CD4-positive, alpha-beta T cell treated with Interferon gamma for 1 hour (primary cell): Measurements from ENCODE around the gene OR52B2.

Experiments
- DNase-seq: peaks from one replicate; pipeline ENCODE4 v3.0.0-alpha.2; 2020

Gene OR52B2

GRCh38 chr11:6170226-6170625 lies at the start of gene OR52B2:
OR52B2 (minus strand) TSS chr11:6170326; CDS start chr11:6170326, 0 bp downstream.
- no peak for DNase-seq

- DNase-seq, result no peak
Measured at GRCh38 chr11:6219359-6219758, 49.2 kb upstream of the OR52B2 start.

GRCh38 chr11:6217722-6218121 lies 47.6 kb upstream of the OR52B2 start:
- no peak for DNase-seq

- no peak for DNase-seq
Measured at GRCh38 chr11:6216501-6216900, 46.4 kb upstream of the OR52B2 start.

GRCh38 chr11:6214530-6214929 lies 44.4 kb upstream of the OR52B2 start:
- no peak for DNase-seq

GRCh38 chr11:6210274-6210955 lies 40.3 kb upstream of the OR52B2 start:
- DNase-seq, result no peak

GRCh38 chr11:6209801-6210200 lies 39.7 kb upstream of the OR52B2 start:
- DNase-seq, result no peak

- DNase-seq, result no peak
Measured at GRCh38 chr11:6206456-6207180, 36.5 kb upstream of the OR52B2 start.

- DNase-seq, result no peak
Measured at GRCh38 chr11:6205366-6205765, 35.2 kb upstream of the OR52B2 start, which contains the start of gene C11orf42. C11orf42 (plus strand) TSS chr11:6205557; CDS start chr11:6205616, 59 bp downstream.

- DNase-seq, result no peak
Measured at GRCh38 chr11:6204706-6205105, 34.6 kb upstream of the OR52B2 start.

GRCh38 chr11:6203327-6203726 lies 33.2 kb upstream of the OR52B2 start:
- DNase-seq, result no peak

- DNase-seq, result no peak
Measured at GRCh38 chr11:6202041-6202440, 31.9 kb upstream of the OR52B2 start.

- peak; percentile 22 for DNase-seq
Measured at GRCh38 chr11:6201481-6201880, 31.4 kb upstream of the OR52B2 start.

- DNase-seq, result peak; percentile 76
Measured at GRCh38 chr11:6200975-6201374, 30.8 kb upstream of the OR52B2 start.

GRCh38 chr11:6199174-6199810 lies 29.2 kb upstream of the OR52B2 start, which contains the start of gene OR52W1:
OR52W1 (plus strand) TSS chr11:6199224; CDS start chr11:6199224, 0 bp downstream.
- no peak for DNase-seq

GRCh38 chr11:6197466-6198200 lies 27.5 kb upstream of the OR52B2 start:
- no peak for DNase-seq

- no peak for DNase-seq
Measured at GRCh38 chr11:6196396-6196795, 26.3 kb upstream of the OR52B2 start.

GRCh38 chr11:6194065-6194581 lies 24.0 kb upstream of the OR52B2 start:
- DNase-seq, result no peak

- DNase-seq, result peak; percentile 13
Measured at GRCh38 chr11:6191742-6192141, 21.6 kb upstream of the OR52B2 start.

- DNase-seq, result no peak
Measured at GRCh38 chr11:6175440-6175839, 5.3 kb upstream of the OR52B2 start.

- no peak for DNase-seq
Measured at GRCh38 chr11:6156628-6157359, 13.3 kb downstream of the OR52B2 start.

- no peak for DNase-seq
Measured at GRCh38 chr11:6152126-6152525, 18.0 kb downstream of the OR52B2 start.
